Measurements from ENCODE around the gene CCDC187. TPM values are rescaled to one million over a fixed set of nuclear protein-coding genes. Genes with fewer than 3 reads are reported as not detected.
A peak's percentile ranks its signal among the peaks of the same experiment; 100 is the strongest.

Gene CCDC187
- total and polyA plus RNA-seq, 2 of the 13 experiments (the other 11 are each of a cell fraction or from before 2014, with no cell fraction given) = 0.03 to 0.13 TPM

GRCh38 chr9:136333486-136333885, 29.6 kb upstream of the CCDC187 start:
- DNase-seq (ENCODE audit: low spot score) (no peak), FAIRE-seq (no peak), ATAC-seq (no peak)
- no peak overlapping the region for H3K4me2 ChIP-seq (ENCODE audit: low read depth, low read length)
- peaks cover 27% of the 10 kb centered on the region for H3K4me1 ChIP-seq (ENCODE audit: insufficient read depth, low read length)
- H4K20me1 ChIP-seq (ENCODE audit: insufficient read depth, low read length) = no peaks in the 10 kb centered on the region
- no peak overlapping the region for H2AFZ ChIP-seq (ENCODE audit: low read length)
- WGBS (ENCODE audit: low lambda C conversion rate) = 68% methylated on average over 10 of the region's 17 CpGs
- H3K36me3 ChIP-seq (replicated peaks in 1 of 2; ENCODE audit: control insufficient read depth in 1 of 2, insufficient read depth in 2 of 2, low read length in 2 of 2) = no peaks in the 10 kb centered on the region
- no peak overlapping the region for H3K4me3 ChIP-seq (replicated peaks in 1 of 3; ENCODE audit: insufficient read depth in 1 of 3, low read depth in 2 of 3, low read length in 3 of 3)
- H3K9ac ChIP-seq (ENCODE audit: insufficient read depth, low read depth, low read length) = no peak overlapping the region
- H3K9me3 ChIP-seq (ENCODE audit: low read length) = no peaks in the 10 kb centered on the region
- ChIA-PET POLR2A (no interaction called here), CTCF (ENCODE audit: low intra/inter-chr PET ratio, low total read pairs) (no interaction called here)
- H3K27ac ChIP-seq (ENCODE audit: extremely low read length, insufficient read depth, low read length) = no peak overlapping the region
- H3K27me3 ChIP-seq (ENCODE audit: control insufficient read depth in 1 of 2, insufficient read depth in 2 of 2, low read length in 2 of 2) = peaks cover 13 to 47% of the 10 kb centered on the region in 2 experiments; a peak in 4 of 5 replicates
- no peak for TF ChIP-seq ZFP36L1 (CRISPR knock-in tag; IDR thresholded peaks at IDR 0.05)
- peak; percentile 45; the same call in 1 of the 2 replicates for TF ChIP-seq ZBTB33 (CRISPR knock-in tag; IDR thresholded peaks at IDR 0.05)
- TF ChIP-seq ZNF558 (CRISPR knock-in tag; IDR thresholded peaks at IDR 0.05; ENCODE audit: borderline replicate concordance) = no peak
- TF ChIP-seq, protein P1, sequence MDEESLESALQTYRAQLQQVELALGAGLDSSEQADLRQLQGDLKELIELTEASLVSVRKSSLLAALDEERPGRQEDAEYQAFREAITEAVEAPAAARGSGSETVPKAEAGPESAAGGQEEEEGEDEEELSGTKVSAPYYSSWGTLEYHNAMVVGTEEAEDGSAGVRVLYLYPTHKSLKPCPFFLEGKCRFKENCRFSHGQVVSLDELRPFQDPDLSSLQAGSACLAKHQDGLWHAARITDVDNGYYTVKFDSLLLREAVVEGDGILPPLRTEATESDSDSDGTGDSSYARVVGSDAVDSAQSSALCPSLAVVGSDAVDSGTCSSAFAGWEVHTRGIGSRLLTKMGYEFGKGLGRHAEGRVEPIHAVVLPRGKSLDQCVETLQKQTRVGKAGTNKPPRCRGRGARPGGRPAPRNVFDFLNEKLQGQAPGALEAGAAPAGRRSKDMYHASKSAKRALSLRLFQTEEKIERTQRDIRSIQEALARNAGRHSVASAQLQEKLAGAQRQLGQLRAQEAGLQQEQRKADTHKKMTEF (CRISPR knock-in tag; IDR thresholded peaks at IDR 0.05) = no peak
- no peak for TF ChIP-seq TAF1 (CRISPR knock-in tag; IDR thresholded peaks at IDR 0.05)
- in situ Hi-C loops (cut with HindIII; ENCODE audit: extremely low pct_ligation_motif_present, low pct_unique_long_range_greater_than_20kb) (loop anchor here (25.0 kb wide), 1 partner anchor 304 kb away; no protein-coding TSS in a partner anchor), intact Hi-C loops (cut with micrococcal nuclease; ENCODE audit: unreplicated experiment) (no loop called here)
- no peaks in the 10 kb centered on the region for H3K79me2 ChIP-seq (ENCODE audit: insufficient read depth, low read length)
- BruUV-seq (replicated peaks) = no TSS peak
